ENCODE results near the gene RGS8. TPM values are rescaled to one million over a fixed set of nuclear protein-coding genes. Genes with fewer than 3 reads are reported as not detected.

RGS8 gene
- total and polyA plus RNA-seq, 10 of the 15 experiments (the other 5 are each of a cell fraction or from before 2014, with no cell fraction given) = 0.03 to 0.62 (median 0.33) TPM

GRCh38 chr1:182709855-182710254, 25.5 kb upstream of the RGS8 start (continued):
- no peak for TF ChIP-seq JUNB (IDR thresholded peaks at IDR 0.05)
- no peak for TF ChIP-seq CHD2 (IDR thresholded peaks at IDR 0.05; ENCODE audit: borderline replicate concordance, low read depth, low read length)
- no peak for TF ChIP-seq ZBED1 (IDR thresholded peaks at IDR 0.05; ENCODE audit: borderline replicate concordance)

- no peaks in the 10 kb centered on the region for H3K4me1 ChIP-seq (ENCODE audit: control insufficient read depth, insufficient read depth, low read length)
- H4K20me1 ChIP-seq (ENCODE audit: control insufficient read depth, insufficient read depth) = no peaks in the 10 kb centered on the region
- no peak overlapping the region for H3K4me3 ChIP-seq
- H3K27ac ChIP-seq (ENCODE audit: control insufficient read depth, insufficient read depth) = no peak overlapping the region
- WGBS (ENCODE audit: insufficient coverage, insufficient replicate concordance, low lambda C conversion rate, missing lambda C conversion rate) = 91% methylated on average over 1 of the region's 1 CpG
- no peaks in the 10 kb centered on the region for H3K36me3 ChIP-seq (ENCODE audit: control insufficient read depth in 2 of 2, insufficient read depth in 2 of 2, low read length in 1 of 2)
- H2AFZ ChIP-seq (ENCODE audit: control insufficient read depth, low read depth, low read length) = no peak overlapping the region
- no peak for ATAC-seq
- ChIA-PET SMC1A (ENCODE audit: uncharacterized antibody, unreplicated experiment) (no interaction called here), CTCF (interaction anchor here (1.3 kb wide), 1 partner anchor 73 kb away, joined by 3 read pairs; no protein-coding TSS in a partner anchor), RAD21 (ENCODE audit: unreplicated experiment) (no interaction called here), POLR2A (no interaction called here)
- H3K9me3 ChIP-seq (replicated peaks; ENCODE audit: control insufficient read depth, insufficient read depth, low read length) = no peaks in the 10 kb centered on the region
- BruUV-seq (replicated peaks) = no TSS peak
- no peak overlapping the region for H3K4me2 ChIP-seq (ENCODE audit: control insufficient read depth, insufficient read depth)
- H3K9ac ChIP-seq (ENCODE audit: control insufficient read depth, insufficient read depth, low read length) = no peak overlapping the region
- FAIRE-seq = no peak
- H3K79me2 ChIP-seq (ENCODE audit: control insufficient read depth, insufficient read depth, low read length) = no peaks in the 10 kb centered on the region
- H3K27me3 ChIP-seq (replicated peaks in 1 of 2; ENCODE audit: control insufficient read depth in 2 of 2, insufficient read depth in 2 of 2, low read length in 1 of 2) = no peaks in the 10 kb centered on the region
- in situ Hi-C loops (cut with MboI) (no loop called here), intact Hi-C loops (cut with micrococcal nuclease; ENCODE audit: unreplicated experiment) (no loop called here)
- DNase-seq (ENCODE audit: low read depth, low spot score) = no peak
- TF ChIP-seq MYB (IDR thresholded peaks at IDR 0.05; ENCODE audit: borderline replicate concordance, low read depth, low read length) = no peak
- TF ChIP-seq SUZ12 (IDR thresholded peaks at IDR 0.05; ENCODE audit: unreplicated experiment) = no peak
- TF ChIP-seq, protein P1, sequence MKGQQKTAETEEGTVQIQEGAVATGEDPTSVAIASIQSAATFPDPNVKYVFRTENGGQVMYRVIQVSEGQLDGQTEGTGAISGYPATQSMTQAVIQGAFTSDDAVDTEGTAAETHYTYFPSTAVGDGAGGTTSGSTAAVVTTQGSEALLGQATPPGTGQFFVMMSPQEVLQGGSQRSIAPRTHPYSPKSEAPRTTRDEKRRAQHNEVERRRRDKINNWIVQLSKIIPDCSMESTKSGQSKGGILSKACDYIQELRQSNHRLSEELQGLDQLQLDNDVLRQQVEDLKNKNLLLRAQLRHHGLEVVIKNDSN (IDR thresholded peaks at IDR 0.05; ENCODE audit: borderline replicate concordance, extremely low read length, insufficient read depth, low read depth, low read length) = no peak
- no peak for TF ChIP-seq POLR2A (IDR thresholded peaks at IDR 0.05; ENCODE audit: low read depth, low read length)
- TF ChIP-seq REST (IDR thresholded peaks at IDR 0.05; ENCODE audit: low read depth, low read length) = no peak
- no peak for TF ChIP-seq PRDM15 (CRISPR knock-in tag; IDR thresholded peaks at IDR 0.05)
- TF ChIP-seq JUND (IDR thresholded peaks at IDR 0.05; ENCODE audit: low read depth, low read length) = no peak
- no peak for TF ChIP-seq MTA2 (IDR thresholded peaks at IDR 0.05; ENCODE audit: low read depth)
These were observed 24.9 kb upstream of the RGS8 start for GRCh38 chr1:182709225-182709764.

Data from GM12878 (cell line).